GM13977 (cell line): ENCODE results near the gene ALDOA.

Experiments used
- DNase-seq: peaks from one replicate; pipeline ENCODE4 v3.0.0; 2012; ENCODE audit warnings: low spot score
- in situ Hi-C: fragments of 300-500 bp; cut with MboI; formaldehyde crosslinking; loops from one replicate; pipeline ENCODE4 v1.12.0; 2022; ENCODE audit warnings: low sequenced_read_pairs, low pct_unique_long_range_greater_than_20kb, mixed read lengths, inconsistent platforms; ENCODE audit not compliant: unreplicated experiment
- TF ChIP-seq, protein P1 (sequence below): IDR thresholded peaks from 2 replicates; pipeline ENCODE4 v1.5.1; 2012; ENCODE audit warnings: mild to moderate bottlenecking, control low read depth; ENCODE audit not compliant: insufficient read depth; ENCODE audit errors: extremely low read depth, missing control alignments

The ALDOA gene

GRCh38 chr16:30116291-30117207 is 51.0 kb downstream of the ALDOA start:
- TF ChIP-seq, protein P1, sequence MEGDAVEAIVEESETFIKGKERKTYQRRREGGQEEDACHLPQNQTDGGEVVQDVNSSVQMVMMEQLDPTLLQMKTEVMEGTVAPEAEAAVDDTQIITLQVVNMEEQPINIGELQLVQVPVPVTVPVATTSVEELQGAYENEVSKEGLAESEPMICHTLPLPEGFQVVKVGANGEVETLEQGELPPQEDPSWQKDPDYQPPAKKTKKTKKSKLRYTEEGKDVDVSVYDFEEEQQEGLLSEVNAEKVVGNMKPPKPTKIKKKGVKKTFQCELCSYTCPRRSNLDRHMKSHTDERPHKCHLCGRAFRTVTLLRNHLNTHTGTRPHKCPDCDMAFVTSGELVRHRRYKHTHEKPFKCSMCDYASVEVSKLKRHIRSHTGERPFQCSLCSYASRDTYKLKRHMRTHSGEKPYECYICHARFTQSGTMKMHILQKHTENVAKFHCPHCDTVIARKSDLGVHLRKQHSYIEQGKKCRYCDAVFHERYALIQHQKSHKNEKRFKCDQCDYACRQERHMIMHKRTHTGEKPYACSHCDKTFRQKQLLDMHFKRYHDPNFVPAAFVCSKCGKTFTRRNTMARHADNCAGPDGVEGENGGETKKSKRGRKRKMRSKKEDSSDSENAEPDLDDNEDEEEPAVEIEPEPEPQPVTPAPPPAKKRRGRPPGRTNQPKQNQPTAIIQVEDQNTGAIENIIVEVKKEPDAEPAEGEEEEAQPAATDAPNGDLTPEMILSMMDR = no peak
- DNase-seq = no peak
- in situ Hi-C loops = loop anchor here (25.0 kb wide), 2 partner anchors 296 to 496 kb away; partner anchors contain the start of genes ZNF689 and ZNF771

GRCh38 chr16:30117768-30118167 is 52.2 kb downstream of the ALDOA start:
- DNase-seq = no peak
- in situ Hi-C loops = loop anchor here (25.0 kb wide), 2 partner anchors 295 to 495 kb away; partner anchors contain the start of genes ZNF689 and ZNF771
- TF ChIP-seq, protein P1 = no peak

DNA sequence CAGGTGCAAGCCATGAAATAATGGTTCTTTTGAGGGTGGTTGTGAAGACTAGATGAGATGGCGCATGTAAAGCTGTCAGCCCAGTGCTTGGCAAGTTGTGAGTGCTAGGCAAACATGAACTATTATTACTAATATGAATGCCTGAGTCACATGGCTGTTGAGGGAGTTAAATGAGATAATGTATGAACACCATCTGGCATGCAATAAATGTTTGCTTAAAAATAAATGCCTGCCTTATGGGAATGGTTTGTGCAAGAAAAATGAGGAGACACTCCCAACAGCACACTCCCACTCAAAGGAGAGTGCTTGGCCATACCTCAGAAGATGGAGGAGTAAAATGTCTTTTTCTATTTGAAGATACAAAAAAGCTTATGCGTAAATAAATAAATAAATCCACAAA is 53.9 kb downstream of the ALDOA start:
- DNase-seq = no peak
- TF ChIP-seq, protein P1 = no peak
- in situ Hi-C loops = loop anchor here (25.0 kb wide), 2 partner anchors 293 to 493 kb away; partner anchors contain the start of genes ZNF689 and ZNF771
